IPS-NIHi7 (cell line): ENCODE data around the gene MYO9B.
"Not testable (repeated sequence)": the region's sequence is repeated elsewhere in the genome, so short reads cannot be mapped to it uniquely, and the experiment has no call there.

ENCODE experiments used
- DNase-seq: peaks from one replicate; pipeline ENCODE4 v3.0.0; 2012; ENCODE audit warnings: mixed read lengths; ENCODE audit errors: extremely low spot score

MYO9B gene

GRCh38 chr19:17088552-17088951 lies 13.0 kb downstream of the MYO9B start:
- DNase-seq, result no peak

DNA sequence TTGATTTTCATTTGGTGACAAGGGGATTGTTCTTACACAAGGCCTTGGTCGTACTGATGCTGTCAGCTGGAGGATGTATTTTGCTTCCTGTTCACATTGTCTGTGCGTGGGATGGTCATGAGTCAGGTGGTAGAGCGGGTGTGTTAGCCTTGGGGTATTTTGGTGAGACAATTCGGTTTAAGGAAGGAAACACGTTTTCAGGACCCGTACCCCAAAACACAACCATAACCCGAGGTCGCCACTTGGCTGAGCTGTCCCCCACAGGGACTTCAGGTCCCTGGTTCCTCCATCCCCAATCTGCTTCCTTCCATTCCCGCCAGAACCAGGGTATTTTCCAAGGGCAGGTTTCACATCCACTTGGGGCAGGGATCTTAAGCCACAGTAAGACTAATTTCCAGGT lies 15.0 kb downstream of the MYO9B start:
- no peak for DNase-seq

DNA sequence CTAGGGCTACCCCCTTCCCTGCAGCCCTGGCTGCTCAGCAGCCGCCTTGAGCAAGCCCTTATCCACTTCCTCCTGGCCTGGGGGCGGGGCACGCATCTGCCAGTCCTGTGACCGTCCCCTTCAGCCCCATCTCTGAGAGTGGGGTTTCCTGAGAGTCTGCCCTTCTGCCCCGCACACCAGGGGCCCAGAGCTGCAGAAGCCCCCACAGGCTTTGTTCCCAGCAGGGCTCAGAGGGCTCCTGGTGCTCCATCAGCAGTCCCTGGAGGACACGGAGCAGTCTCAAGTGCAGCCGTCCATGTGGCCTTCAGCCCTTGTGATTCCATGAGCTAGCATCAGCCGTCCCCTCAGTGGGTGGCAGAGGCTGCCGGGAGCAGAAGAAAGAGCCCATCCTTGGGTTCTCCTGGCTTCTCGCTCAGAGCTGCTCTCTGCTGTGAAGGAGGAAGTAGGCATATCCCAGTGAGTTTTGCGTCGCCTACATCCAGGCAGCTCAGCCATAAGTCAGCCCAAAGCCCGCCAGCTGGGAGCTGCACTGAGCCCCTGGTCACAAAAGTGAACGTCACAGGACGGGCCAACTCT lies 16.3 kb downstream of the MYO9B start:
- no peak for DNase-seq

DNA sequence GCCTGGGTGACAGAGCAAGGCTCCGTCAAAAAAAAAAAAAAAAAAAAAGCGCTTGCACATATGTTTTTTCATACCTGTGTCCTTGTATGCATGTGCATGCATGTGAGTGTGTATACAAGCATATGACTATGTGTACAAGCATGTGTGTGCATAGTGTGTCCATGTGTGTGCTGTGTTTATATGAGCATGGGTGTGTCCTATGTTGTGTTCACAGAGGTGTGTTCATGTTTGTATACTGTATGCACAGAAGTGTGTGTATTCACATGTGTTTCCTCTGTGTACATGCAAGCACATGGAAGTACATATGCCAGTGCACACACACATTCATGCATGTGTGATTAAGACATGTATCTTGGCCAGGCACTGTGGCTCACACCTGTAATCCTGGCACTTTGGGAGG lies 17.1 kb downstream of the MYO9B start:
- no peak for DNase-seq

GRCh38 chr19:17094694-17095093 lies 19.1 kb downstream of the MYO9B start:
- not testable (repeated sequence) for DNase-seq

DNA sequence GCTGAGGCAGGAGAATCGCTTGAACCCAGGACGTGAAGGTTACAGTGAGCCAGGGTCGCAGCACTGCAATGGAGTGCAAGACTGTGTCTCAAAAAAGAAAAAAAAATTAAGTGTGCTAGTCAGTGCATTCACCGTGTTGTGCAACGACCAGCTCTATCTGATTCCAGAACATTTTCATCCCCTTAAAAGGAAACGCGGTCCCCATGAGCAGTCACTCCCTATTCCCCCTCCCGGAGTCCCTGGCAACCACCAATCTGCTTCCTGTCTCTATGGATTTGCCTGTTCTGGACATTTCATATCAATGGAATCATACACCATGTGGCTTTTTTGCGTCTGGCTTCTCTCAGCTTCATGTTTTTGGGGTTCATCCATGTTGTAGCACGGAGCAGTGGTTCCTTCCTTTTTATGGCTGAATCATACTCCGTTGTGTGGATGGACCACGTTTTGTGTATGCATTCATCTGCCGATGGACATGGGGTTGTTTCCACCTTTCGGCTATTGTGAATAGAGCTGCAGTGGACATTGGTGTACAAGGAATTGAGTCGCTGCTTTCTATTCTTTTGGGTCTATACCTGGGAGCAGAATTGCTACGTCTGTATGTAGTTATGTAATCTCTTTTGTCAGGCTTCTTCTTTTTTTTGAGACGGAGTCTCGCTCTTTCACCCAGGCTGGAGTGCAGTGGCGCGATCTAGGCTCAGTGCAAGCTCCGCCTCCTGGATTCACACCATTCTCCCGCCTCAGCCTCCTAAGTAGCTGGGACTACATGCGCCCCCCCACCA lies 19.8 kb downstream of the MYO9B start:
- DNase-seq, result no peak

- DNase-seq, result no peak
These were observed 22.1 kb downstream of the MYO9B start for GRCh38 chr19:17097593-17098126.

DNA sequence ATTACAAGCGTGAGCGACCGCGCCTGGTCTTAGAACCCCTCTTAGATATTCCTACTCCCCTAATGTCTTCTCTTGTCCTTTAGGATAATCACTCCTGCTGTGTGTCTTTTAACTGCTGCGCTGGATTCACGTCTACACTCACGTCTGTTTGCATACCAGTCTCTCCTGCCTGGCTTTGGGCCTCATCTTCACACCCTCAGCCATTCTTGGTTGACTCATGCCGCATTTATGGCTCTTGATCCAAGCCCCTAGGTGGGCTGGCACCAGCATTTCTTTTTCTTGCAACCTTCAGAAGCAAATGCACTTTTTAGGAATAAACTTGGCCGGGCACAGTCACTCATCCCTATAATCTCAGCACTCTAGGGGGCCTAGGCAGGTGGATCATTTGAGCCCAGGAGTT lies 22.7 kb downstream of the MYO9B start:
- DNase-seq, result no peak

GRCh38 chr19:17101686-17102628 lies 26.4 kb downstream of the MYO9B start:
- DNase-seq, result no peak

- peak; percentile 49 for DNase-seq
These were observed 27.6 kb downstream of the MYO9B start for GRCh38 chr19:17103177-17103576.

DNA sequence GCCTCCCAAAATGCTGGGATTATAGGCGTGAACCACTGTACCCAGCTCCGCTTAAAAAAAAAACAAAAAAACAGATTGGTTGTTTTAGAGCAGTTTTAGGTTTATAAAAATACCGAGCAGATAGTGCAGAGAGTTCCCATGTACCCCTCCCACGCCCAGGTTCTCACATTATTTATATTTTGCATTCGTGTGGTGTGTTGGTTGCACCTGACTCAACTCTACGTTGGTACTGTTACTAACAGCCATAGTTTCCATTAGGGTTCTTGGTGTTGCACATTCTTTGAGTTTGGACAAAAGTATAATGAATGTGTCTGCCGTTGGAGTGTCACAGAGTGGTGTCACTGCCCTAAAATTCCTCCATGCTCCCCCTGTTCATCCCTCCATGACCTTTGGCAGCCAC lies 29.1 kb downstream of the MYO9B start:
- DNase-seq, result no peak

- DNase-seq, result no peak
These were observed 30.0 kb downstream of the MYO9B start for GRCh38 chr19:17105556-17105955.

DNA sequence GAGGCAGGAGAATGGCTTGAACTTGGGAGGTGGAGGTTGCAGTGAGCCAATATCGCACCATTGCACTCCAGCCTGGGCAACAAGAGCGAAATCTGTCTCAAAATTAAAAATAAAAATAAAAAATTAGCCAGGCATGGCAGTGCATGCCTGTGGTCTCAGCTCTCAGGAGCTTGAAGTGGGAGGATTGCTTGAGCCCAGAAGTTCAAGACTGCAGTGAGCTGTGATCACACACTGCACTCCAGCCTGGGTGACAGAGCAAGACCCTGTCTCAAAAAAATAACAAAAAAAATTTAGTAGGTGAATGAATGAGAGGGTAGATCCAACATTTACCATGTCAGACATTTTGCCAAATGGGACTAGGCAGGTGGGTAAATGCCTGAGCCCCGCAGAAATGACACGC lies 31.4 kb downstream of the MYO9B start:
- not testable (repeated sequence) for DNase-seq

DNA sequence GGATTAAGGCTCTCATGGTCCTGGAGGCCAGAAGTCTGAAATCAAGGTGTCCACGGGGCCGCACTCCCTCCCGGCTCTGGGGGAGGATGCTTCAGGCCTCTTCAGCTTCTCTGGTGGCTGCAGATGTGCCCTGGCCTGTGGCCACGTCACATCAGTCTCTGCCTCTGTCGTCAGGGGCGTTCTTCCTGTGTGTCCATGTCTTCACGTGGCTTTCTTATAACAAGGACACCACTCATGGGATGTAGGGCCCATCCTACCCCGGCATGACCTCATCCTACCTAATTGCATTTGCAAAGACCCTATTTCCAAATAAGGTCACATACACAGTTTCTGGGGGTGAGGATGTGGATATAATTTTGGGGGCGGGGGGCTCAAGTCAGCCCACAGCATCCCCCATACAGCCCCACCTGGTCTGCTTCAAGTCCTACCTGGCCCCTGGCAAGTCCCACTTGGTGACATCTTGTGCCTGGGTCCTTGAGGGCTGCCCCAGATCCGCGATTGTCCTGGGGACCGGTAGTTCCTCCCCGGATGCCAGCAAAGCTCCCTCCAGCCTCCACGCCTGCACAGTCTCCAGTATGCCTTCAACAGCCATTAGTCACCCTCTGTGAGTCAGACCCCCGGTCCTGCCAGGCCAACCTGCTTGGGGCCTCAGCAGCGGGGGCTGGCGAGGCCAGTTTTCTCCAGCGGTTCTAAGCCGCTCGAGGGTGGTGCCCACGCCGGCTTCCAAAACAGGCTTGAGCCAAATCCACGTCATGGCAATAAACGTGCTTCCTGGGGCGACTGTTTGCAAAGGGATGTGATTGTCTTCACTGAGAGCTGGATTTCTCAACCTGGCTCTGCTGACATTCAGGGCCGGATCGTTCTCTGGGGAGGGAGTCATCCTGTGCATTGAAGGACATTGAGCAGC lies 32.2 kb downstream of the MYO9B start:
- peak; percentile 47 for DNase-seq

GRCh38 chr19:17108453-17108784 lies 32.8 kb downstream of the MYO9B start:
- DNase-seq, result no peak

- DNase-seq, result no peak
These were observed 33.7 kb downstream of the MYO9B start for GRCh38 chr19:17109300-17109699.

DNA sequence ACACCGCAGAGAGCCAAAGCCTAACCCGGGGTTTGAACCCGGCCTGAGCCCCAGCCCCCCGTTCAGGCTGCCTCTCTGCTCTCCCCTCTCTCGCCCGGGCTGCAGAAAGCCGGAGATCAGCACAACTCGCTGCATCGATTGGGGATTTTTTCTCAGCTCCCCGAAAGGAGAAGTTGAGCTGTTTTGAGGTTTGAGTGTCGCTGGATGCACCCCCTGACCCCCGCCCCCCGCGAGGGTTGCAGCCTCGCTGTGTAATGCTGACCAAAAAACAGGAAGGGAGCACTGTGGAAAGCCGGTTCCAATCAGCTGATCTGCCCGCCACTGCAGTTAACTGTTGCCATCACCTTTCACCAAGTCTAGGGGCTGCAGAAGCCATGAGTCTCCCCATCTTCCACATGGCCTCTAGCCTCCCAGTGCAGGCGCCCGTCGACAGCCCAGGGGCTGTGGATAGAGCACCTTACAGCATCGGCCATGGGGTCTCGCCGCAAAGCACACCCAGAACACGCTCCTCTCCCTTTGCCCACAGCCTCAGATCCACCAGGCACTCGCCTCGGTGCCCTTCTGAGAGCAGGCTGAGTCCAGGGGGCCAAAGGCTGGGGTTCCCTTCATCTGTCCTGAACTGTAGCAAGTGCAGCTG lies 34.5 kb downstream of the MYO9B start:
- no peak for DNase-seq

DNA sequence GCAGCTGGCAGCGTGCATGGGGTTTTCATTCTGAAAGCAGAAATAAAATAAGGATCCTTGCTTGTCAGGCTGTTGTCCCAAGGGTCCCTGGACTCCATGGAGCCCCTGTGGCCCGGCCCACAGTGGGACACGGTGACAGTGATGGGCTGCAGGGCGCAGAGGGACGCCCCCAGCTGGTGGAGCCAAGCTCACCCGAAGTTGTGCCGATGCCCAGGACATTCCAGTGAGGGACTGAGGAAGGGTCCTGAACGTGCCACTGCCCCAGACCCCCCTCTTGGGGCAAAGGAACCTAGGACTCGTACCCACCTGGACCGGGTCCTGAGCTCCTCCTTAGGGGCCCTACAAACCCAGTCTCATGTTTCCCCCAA lies 35.0 kb downstream of the MYO9B start:
- DNase-seq, result no peak

DNA sequence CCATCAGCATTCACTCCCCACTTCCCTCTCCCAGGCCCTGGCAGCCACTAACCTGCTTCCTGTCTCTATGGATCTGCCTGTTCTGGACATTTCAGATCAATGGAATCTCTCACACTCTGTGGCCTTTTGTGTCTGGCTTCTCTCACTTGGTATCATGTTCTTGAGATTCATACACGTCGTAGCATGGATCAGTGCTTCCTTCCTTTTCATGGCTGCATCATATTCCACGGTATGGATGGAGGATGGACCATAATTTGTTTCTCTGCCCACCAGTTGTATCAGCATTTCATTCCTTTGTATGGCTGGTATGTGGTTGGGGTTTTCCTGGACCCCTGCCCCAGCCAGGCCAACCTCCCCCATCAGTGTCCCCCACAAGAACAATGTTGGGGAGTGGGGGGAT lies 36.2 kb downstream of the MYO9B start:
- no peak for DNase-seq

GRCh38 chr19:17112271-17112670 lies 36.7 kb downstream of the MYO9B start:
- DNase-seq, result no peak

GRCh38 chr19:17112700-17113099 lies 37.1 kb downstream of the MYO9B start:
- no peak for DNase-seq
